ENCODE measurements around the gene SLC37A2. TPM values are rescaled to one million over a fixed set of nuclear protein-coding genes. Genes with fewer than 3 reads are reported as not detected.

The SLC37A2 gene
- total RNA-seq, 1 experiment from 2014 or later, result 0.23 TPM

DNA sequence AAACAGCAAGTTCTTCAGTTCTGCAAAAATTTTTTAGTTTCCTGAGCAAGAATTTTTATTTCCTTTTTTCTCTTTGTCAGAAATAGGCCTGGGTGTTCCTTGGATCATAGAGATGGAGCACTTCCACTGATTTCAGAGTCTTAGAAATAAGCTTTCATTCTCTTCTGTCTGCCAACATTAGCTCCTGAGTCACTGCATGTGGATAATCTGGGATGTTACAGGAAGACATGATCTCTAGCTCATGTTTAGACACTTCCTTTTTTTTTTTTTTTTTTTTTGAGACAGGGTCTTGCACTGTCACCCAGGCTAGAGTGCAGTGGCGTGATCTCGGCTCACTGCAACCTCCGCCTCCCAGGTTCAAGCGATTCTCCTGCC, 61.5 kb downstream of the SLC37A2 start:
- Histone ChIP-seq H3K27me3 (ENCODE audit: control insufficient read depth, insufficient read depth, low read length) (peaks cover 11% of the 10 kb centered on the region; the same call in 1 of the 2 replicates), H3K27ac (ENCODE audit: low read length) (no peak overlapping the region), H3K36me3 (ENCODE audit: control insufficient read depth, insufficient read depth, low read length) (no peaks in the 10 kb centered on the region), H3K4me3 (ENCODE audit: low read depth in 2 of 2, low read length in 2 of 2) (no peak overlapping the region), H3K9me3 (ENCODE audit: control insufficient read depth, insufficient read depth, low read depth, low read length) (no peaks in the 10 kb centered on the region), H3K4me1 (ENCODE audit: control insufficient read depth, insufficient read depth, low read length) (no peaks in the 10 kb centered on the region)
- TF ChIP-seq POLR2AphosphoS5 (IDR thresholded peaks at IDR 0.05; ENCODE audit: low read depth, low read length) (no peak), TCF7L2 (IDR thresholded peaks at IDR 0.05; ENCODE audit: low read depth, low read length) (no peak), SIN3A (IDR thresholded peaks at IDR 0.05; ENCODE audit: borderline replicate concordance, insufficient read depth, low read depth, low read length) (no peak)
- TF ChIP-seq, protein P1, sequence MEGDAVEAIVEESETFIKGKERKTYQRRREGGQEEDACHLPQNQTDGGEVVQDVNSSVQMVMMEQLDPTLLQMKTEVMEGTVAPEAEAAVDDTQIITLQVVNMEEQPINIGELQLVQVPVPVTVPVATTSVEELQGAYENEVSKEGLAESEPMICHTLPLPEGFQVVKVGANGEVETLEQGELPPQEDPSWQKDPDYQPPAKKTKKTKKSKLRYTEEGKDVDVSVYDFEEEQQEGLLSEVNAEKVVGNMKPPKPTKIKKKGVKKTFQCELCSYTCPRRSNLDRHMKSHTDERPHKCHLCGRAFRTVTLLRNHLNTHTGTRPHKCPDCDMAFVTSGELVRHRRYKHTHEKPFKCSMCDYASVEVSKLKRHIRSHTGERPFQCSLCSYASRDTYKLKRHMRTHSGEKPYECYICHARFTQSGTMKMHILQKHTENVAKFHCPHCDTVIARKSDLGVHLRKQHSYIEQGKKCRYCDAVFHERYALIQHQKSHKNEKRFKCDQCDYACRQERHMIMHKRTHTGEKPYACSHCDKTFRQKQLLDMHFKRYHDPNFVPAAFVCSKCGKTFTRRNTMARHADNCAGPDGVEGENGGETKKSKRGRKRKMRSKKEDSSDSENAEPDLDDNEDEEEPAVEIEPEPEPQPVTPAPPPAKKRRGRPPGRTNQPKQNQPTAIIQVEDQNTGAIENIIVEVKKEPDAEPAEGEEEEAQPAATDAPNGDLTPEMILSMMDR (IDR thresholded peaks at IDR 0.05), result no peak
- TF ChIP-seq, protein P2, sequence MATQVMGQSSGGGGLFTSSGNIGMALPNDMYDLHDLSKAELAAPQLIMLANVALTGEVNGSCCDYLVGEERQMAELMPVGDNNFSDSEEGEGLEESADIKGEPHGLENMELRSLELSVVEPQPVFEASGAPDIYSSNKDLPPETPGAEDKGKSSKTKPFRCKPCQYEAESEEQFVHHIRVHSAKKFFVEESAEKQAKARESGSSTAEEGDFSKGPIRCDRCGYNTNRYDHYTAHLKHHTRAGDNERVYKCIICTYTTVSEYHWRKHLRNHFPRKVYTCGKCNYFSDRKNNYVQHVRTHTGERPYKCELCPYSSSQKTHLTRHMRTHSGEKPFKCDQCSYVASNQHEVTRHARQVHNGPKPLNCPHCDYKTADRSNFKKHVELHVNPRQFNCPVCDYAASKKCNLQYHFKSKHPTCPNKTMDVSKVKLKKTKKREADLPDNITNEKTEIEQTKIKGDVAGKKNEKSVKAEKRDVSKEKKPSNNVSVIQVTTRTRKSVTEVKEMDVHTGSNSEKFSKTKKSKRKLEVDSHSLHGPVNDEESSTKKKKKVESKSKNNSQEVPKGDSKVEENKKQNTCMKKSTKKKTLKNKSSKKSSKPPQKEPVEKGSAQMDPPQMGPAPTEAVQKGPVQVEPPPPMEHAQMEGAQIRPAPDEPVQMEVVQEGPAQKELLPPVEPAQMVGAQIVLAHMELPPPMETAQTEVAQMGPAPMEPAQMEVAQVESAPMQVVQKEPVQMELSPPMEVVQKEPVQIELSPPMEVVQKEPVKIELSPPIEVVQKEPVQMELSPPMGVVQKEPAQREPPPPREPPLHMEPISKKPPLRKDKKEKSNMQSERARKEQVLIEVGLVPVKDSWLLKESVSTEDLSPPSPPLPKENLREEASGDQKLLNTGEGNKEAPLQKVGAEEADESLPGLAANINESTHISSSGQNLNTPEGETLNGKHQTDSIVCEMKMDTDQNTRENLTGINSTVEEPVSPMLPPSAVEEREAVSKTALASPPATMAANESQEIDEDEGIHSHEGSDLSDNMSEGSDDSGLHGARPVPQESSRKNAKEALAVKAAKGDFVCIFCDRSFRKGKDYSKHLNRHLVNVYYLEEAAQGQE (IDR thresholded peaks at IDR 0.05; ENCODE audit: insufficient read depth in 1 of 2, low read depth in 2 of 2, low read length in 1 of 2), result no peak
- POLR2A ChIA-PET, result interaction anchor here (0.6 kb wide), 1 partner anchor 1980 kb away, joined by 6 read pairs; no protein-coding TSS in a partner anchor
- ATAC-seq, result no peak
- in situ Hi-C loops (cut with HindIII; ENCODE audit: low pct_unique_long_range_greater_than_20kb, low sequenced_read_pairs), result no loop called here
- CTCF ChIA-PET, result interaction anchor here (0.6 to 1.6 kb wide), 4 partner anchors 13 to 391 kb away, joined by 3 to 7 read pairs (median 6); partner anchors contain the start of gene TMEM218
- intact Hi-C loops (cut with micrococcal nuclease; ENCODE audit: unreplicated experiment), result no loop called here
- no TSS peak for BruUV-seq (replicated peaks)
- no peak for DNase-seq (ENCODE audit: low read depth, low spot score)

- ChIA-PET CTCF (no interaction called here), POLR2A (no interaction called here)
- TF ChIP-seq TCF7L2 (IDR thresholded peaks at IDR 0.05; ENCODE audit: low read depth, low read length) (no peak), SIN3A (IDR thresholded peaks at IDR 0.05; ENCODE audit: borderline replicate concordance, insufficient read depth, low read depth, low read length) (no peak), POLR2AphosphoS5 (IDR thresholded peaks at IDR 0.05; ENCODE audit: low read depth, low read length) (no peak)
- TF ChIP-seq, protein P1 (IDR thresholded peaks at IDR 0.05), result no peak
- TF ChIP-seq, protein P2 (IDR thresholded peaks at IDR 0.05; ENCODE audit: insufficient read depth in 1 of 2, low read depth in 2 of 2, low read length in 1 of 2), result no peak
- ATAC-seq (no peak), DNase-seq (ENCODE audit: low read depth, low spot score) (no peak)
- BruUV-seq (replicated peaks), result no TSS peak
- intact Hi-C loops (cut with micrococcal nuclease; ENCODE audit: unreplicated experiment), result no loop called here
- in situ Hi-C loops (cut with HindIII; ENCODE audit: low pct_unique_long_range_greater_than_20kb, low sequenced_read_pairs), result no loop called here
- H3K4me3 ChIP-seq (ENCODE audit: low read depth in 2 of 2, low read length in 2 of 2), result no peak overlapping the region
- H3K27ac ChIP-seq (ENCODE audit: low read length), result no peak overlapping the region
- no peaks in the 10 kb centered on the region for H3K4me1 ChIP-seq (ENCODE audit: control insufficient read depth, insufficient read depth, low read length)
- H3K9me3 ChIP-seq (ENCODE audit: control insufficient read depth, insufficient read depth, low read depth, low read length), result no peaks in the 10 kb centered on the region
- H3K27me3 ChIP-seq (ENCODE audit: control insufficient read depth, insufficient read depth, low read length), result peaks cover 20% of the 10 kb centered on the region
- H3K36me3 ChIP-seq (ENCODE audit: control insufficient read depth, insufficient read depth, low read length), result no peaks in the 10 kb centered on the region
Observed at GRCh38 chr11:125128450-125128849, 65.3 kb downstream of the SLC37A2 start.

Measured in Panc1 (cell line).